Inflammatory macrophage (primary cell): ENCODE data around the gene PACSIN2.
"Not testable (repeated sequence)": the region's sequence is repeated elsewhere in the genome, so short reads cannot be mapped to it uniquely, and the experiment has no call there.

ENCODE experiments used
- DNase-seq, 2 donors: peaks; one replicate each; pipeline ENCODE4 v3.0.0-alpha.2; 2020 to 2022

Gene PACSIN2

GRCh38 chr22:42991010-42991651 lies 23.8 kb downstream of the PACSIN2 start:
- peak in 1 of 2 donors; percentile 50 for DNase-seq

- peak; percentile 75 to 88 for DNase-seq
These were observed 24.7 kb downstream of the PACSIN2 start for GRCh38 chr22:42990131-42990838.

- no peak for DNase-seq
These were observed 28.8 kb downstream of the PACSIN2 start for GRCh38 chr22:42986115-42986514.

- DNase-seq, result no peak
These were observed 29.4 kb downstream of the PACSIN2 start for GRCh38 chr22:42985531-42985905.

GRCh38 chr22:42984814-42985530 lies 30.0 kb downstream of the PACSIN2 start:
- no peak for DNase-seq

GRCh38 chr22:42984397-42984796 lies 30.6 kb downstream of the PACSIN2 start:
- DNase-seq, result no peak

- DNase-seq, result no peak
These were observed 31.5 kb downstream of the PACSIN2 start for GRCh38 chr22:42983470-42983869.

GRCh38 chr22:42979606-42980005 lies 35.3 kb downstream of the PACSIN2 start:
- no peak for DNase-seq

GRCh38 chr22:42978453-42979103 lies 36.4 kb downstream of the PACSIN2 start:
- peak; percentile 43 to 73 for DNase-seq

GRCh38 chr22:42977569-42977968 lies 37.4 kb downstream of the PACSIN2 start:
- DNase-seq, result peak; percentile 70 to 79

GRCh38 chr22:42976217-42976933 lies 38.6 kb downstream of the PACSIN2 start:
- no peak for DNase-seq

- DNase-seq, result no peak
These were observed 40.7 kb downstream of the PACSIN2 start for GRCh38 chr22:42974223-42974622.

GRCh38 chr22:42973536-42973881 lies 41.4 kb downstream of the PACSIN2 start:
- DNase-seq, result no peak

GRCh38 chr22:42972649-42973535 lies 42.1 kb downstream of the PACSIN2 start:
- DNase-seq, result peak; percentile 85 to 87

GRCh38 chr22:42971473-42971860 lies 43.5 kb downstream of the PACSIN2 start:
- not testable (repeated sequence) for DNase-seq

GRCh38 chr22:42970029-42970428 lies 44.9 kb downstream of the PACSIN2 start:
- DNase-seq, result no peak

GRCh38 chr22:42969348-42969975 lies 45.5 kb downstream of the PACSIN2 start:
- no peak for DNase-seq

GRCh38 chr22:42967933-42968332 lies 47.0 kb downstream of the PACSIN2 start:
- peak; percentile 81 to 90 for DNase-seq

GRCh38 chr22:42967005-42967404 lies 47.9 kb downstream of the PACSIN2 start:
- DNase-seq, result no peak

- DNase-seq, result no peak
These were observed 48.5 kb downstream of the PACSIN2 start for GRCh38 chr22:42966497-42966896.
